CD4-positive, CD25-positive, alpha-beta regulatory T cell (primary cell): ENCODE data around the gene HBA2. TPM values are rescaled to one million over a fixed set of nuclear protein-coding genes. Genes with fewer than 3 reads are reported as not detected.
"Not testable (repeated sequence)": the region's sequence is repeated elsewhere in the genome, so short reads cannot be mapped to it uniquely, and the experiment has no call there.

Source experiments
- ATAC-seq, 2 donors: fragments of 150-1000 bp; cut with Tn5 transposase; one replicate each; pipeline ENCODE4 v1.10.0; 2021; ENCODE audit warnings: low read depth in 2 of 2, moderate number of reproducible peaks in 2 of 2, moderate library complexity in 1 of 2
- DNase-seq, 3 donors: peaks; one replicate each; pipeline versions ENCODE4 v3.0.0 to v3.0.0-alpha.2; 2012 to 2022; ENCODE audit warnings: mixed read lengths in 1 of 3
- H3K27ac ChIP-seq: one replicate; pipeline ENCODE4 v1.7.0; 2013; ENCODE audit warnings: mild to moderate bottlenecking, low read length; ENCODE audit not compliant: insufficient read depth, poor library complexity, severe bottlenecking
- H3K27me3 ChIP-seq: one replicate; pipeline ENCODE4 v1.7.0; 2013; ENCODE audit warnings: low read length; ENCODE audit not compliant: control insufficient read depth, insufficient read depth
- H3K36me3 ChIP-seq: one replicate; pipeline ENCODE4 v1.7.0; 2013; ENCODE audit warnings: mild to moderate bottlenecking, low read length, moderate library complexity; ENCODE audit not compliant: control insufficient read depth, insufficient read depth
- H3K4me1 ChIP-seq: 2 replicates; pipeline ENCODE4 v1.7.0; 2013; ENCODE audit warnings: mild to moderate bottlenecking, low read length; ENCODE audit not compliant: insufficient read depth, control insufficient read depth, poor library complexity, severe bottlenecking
- H3K4me3 ChIP-seq: one replicate; pipeline ENCODE4 v1.7.0; 2013; ENCODE audit warnings: low read depth, mild to moderate bottlenecking, low read length, moderate library complexity
- H3K9me3 ChIP-seq, 2 experiments: 1 replicate in 1 of 2; 2 replicates in 1 of 2; pipeline ENCODE4 v1.7.0; 2013; ENCODE audit warnings: low read length in 2 of 2, mild to moderate bottlenecking in 1 of 2, moderate library complexity in 1 of 2; ENCODE audit not compliant: control insufficient read depth in 2 of 2
- H3K27ac Mint-ChIP-seq, 3 donors: one replicate each; pipeline ENCODE4 v1.8.0; 2020 to 2022; ENCODE audit warnings: mild to moderate bottlenecking in 3 of 3, mixed read lengths in 3 of 3, moderate library complexity in 2 of 3
- H3K27me3 Mint-ChIP-seq: one replicate; pipeline ENCODE4 v1.8.0; 2022; ENCODE audit warnings: mild to moderate bottlenecking, mixed read lengths
- H3K36me3 Mint-ChIP-seq: one replicate; pipeline ENCODE4 v1.8.0; 2020; ENCODE audit warnings: mixed read lengths
- H3K4me1 Mint-ChIP-seq, 4 donors: one replicate each; pipeline ENCODE4 v1.8.0; 2020 to 2022; ENCODE audit warnings: mixed read lengths in 4 of 4, mild to moderate bottlenecking in 1 of 4
- H3K4me3 Mint-ChIP-seq, 4 donors: one replicate each; pipeline ENCODE4 v1.8.0; 2020 to 2022; ENCODE audit warnings: mild to moderate bottlenecking in 4 of 4, mixed read lengths in 4 of 4, moderate library complexity in 3 of 4
- H3K9me3 Mint-ChIP-seq, 7 donors: one replicate each; pipeline ENCODE4 v1.8.0; 2020 to 2022; ENCODE audit warnings: mixed read lengths in 7 of 7, mild to moderate bottlenecking in 3 of 7, moderate library complexity in 2 of 7
- polyA plus RNA-seq, 4 donors: library from polyadenylated mRNA; unstranded; fragments of 300-500 nt; fragmentation: Illumina TruSeq; gene quantifications; one replicate each; pipeline ENCODE4 v1.2.3, GENCODE V29; 2021
- total RNA-seq: library from RNA; stranded (reverse); gene quantifications from one replicate; pipeline ENCODE4 v1.2.3, GENCODE V29; 2022

Gene HBA2
- total and polyA plus RNA-seq, 5 donors from 2014 or later, result 0.41 to 1.2 (median 0.93) TPM; not detected in 1

GRCh38 chr16:164827-165538 lies 7.7 kb upstream of the HBA2 start:
- H3K9me3 Mint-ChIP-seq, result no peaks in the 10 kb centered on the region
- Histone ChIP-seq H3K27me3 (peaks cover 4% of the 10 kb centered on the region), H3K4me1 (peaks cover 14% of the 10 kb centered on the region), H3K27ac (no peak overlapping the region), H3K9me3 (no peaks in the 10 kb centered on the region), H3K4me3 (no peak overlapping the region), H3K36me3 (no peaks in the 10 kb centered on the region)
- DNase-seq (no peak), ATAC-seq (no peak)
- no peaks in the 10 kb centered on the region for H3K36me3 Mint-ChIP-seq
- peaks cover 57% of the 10 kb centered on the region for H3K27me3 Mint-ChIP-seq
- no peak overlapping the region for H3K27ac Mint-ChIP-seq
- H3K4me1 Mint-ChIP-seq, result peaks cover 0 to 6% (median 0%) of the 10 kb centered on the region in 4 donors
- peak overlapping the region in 2 of 4 donors; percentile 22 to 54 for H3K4me3 Mint-ChIP-seq

- Mint-ChIP-seq H3K4me1 (peaks cover 0 to 9% (median 0%) of the 10 kb centered on the region in 4 donors), H3K36me3 (no peaks in the 10 kb centered on the region), H3K9me3 (no peaks in the 10 kb centered on the region), H3K27me3 (peaks cover 64% of the 10 kb centered on the region), H3K27ac (no peak within 1 kb of the TSS), H3K4me3 (peak within 1 kb of the TSS in 3 of 4 donors; percentile 22 to 77 (median 51))
- Histone ChIP-seq H3K36me3 (no peaks in the 10 kb centered on the region), H3K9me3 (no peaks in the 10 kb centered on the region), H3K4me3 (no peak within 1 kb of the TSS), H3K4me1 (peaks cover 14% of the 10 kb centered on the region), H3K27me3 (peaks cover 5% of the 10 kb centered on the region), H3K27ac (no peak within 1 kb of the TSS)
- no peak for ATAC-seq
- no peak for DNase-seq
These were observed 6.9 kb upstream of the HBA2 start, which contains the start of gene HBM for GRCh38 chr16:165539-166374. TSS of gene HBM (plus strand) at chr16:165978. CDS start at chr16:165998, 20 bp downstream.

- peaks cover 7% of the 10 kb centered on the region for H3K27me3 ChIP-seq
- Mint-ChIP-seq H3K27me3 (peaks cover 66% of the 10 kb centered on the region), H3K27ac (no peak overlapping the region), H3K36me3 (no peaks in the 10 kb centered on the region), H3K4me1 (peaks cover 0 to 9% (median 0%) of the 10 kb centered on the region in 4 donors), H3K4me3 (peak overlapping the region in 1 of 4 donors; percentile 41), H3K9me3 (no peaks in the 10 kb centered on the region)
- H3K4me3 ChIP-seq, result no peak overlapping the region
- peaks cover 14% of the 10 kb centered on the region for H3K4me1 ChIP-seq
- H3K9me3 ChIP-seq, result no peaks in the 10 kb centered on the region
- H3K36me3 ChIP-seq, result no peaks in the 10 kb centered on the region
- no peak overlapping the region for H3K27ac ChIP-seq
- DNase-seq (peak in 1 of 3 donors; percentile 16), ATAC-seq (no peak)
These were observed 6.1 kb upstream of the HBA2 start for GRCh38 chr16:166375-167121.

- H3K4me1 ChIP-seq, result peaks cover 14% of the 10 kb centered on the region
- Mint-ChIP-seq H3K36me3 (no peaks in the 10 kb centered on the region), H3K27ac (no peak overlapping the region), H3K27me3 (peaks cover 65% of the 10 kb centered on the region), H3K4me1 (peaks cover 0 to 9% (median 0%) of the 10 kb centered on the region in 4 donors), H3K4me3 (peak overlapping the region in 2 of 4 donors; percentile 13 to 41), H3K9me3 (peaks cover 0 to 2% (median 0%) of the 10 kb centered on the region in 7 donors)
- H3K4me3 ChIP-seq, result no peak overlapping the region
- no peak for ATAC-seq
- no peak for DNase-seq
- H3K27me3 ChIP-seq, result peaks cover 7% of the 10 kb centered on the region
- no peak overlapping the region for H3K27ac ChIP-seq
- H3K36me3 ChIP-seq, result no peaks in the 10 kb centered on the region
- no peaks in the 10 kb centered on the region for H3K9me3 ChIP-seq
These were observed 5.5 kb upstream of the HBA2 start for GRCh38 chr16:167122-167690.

GRCh38 chr16:168424-168823 lies 4.3 kb upstream of the HBA2 start:
- Histone ChIP-seq H3K4me3 (no peak overlapping the region), H3K27me3 (peaks cover 7% of the 10 kb centered on the region), H3K27ac (no peak overlapping the region), H3K9me3 (no peaks in the 10 kb centered on the region), H3K36me3 (no peaks in the 10 kb centered on the region), H3K4me1 (peaks cover 14% of the 10 kb centered on the region)
- H3K4me3 Mint-ChIP-seq, result peak overlapping the region in 1 of 4 donors; percentile 19
- H3K4me1 Mint-ChIP-seq, result peaks cover 0 to 9% (median 0%) of the 10 kb centered on the region in 4 donors
- H3K9me3 Mint-ChIP-seq, result peaks cover 0 to 2% (median 0%) of the 10 kb centered on the region in 7 donors
- ATAC-seq (no peak), DNase-seq (no peak)
- H3K27me3 Mint-ChIP-seq, result peaks cover 58% of the 10 kb centered on the region
- no peaks in the 10 kb centered on the region for H3K36me3 Mint-ChIP-seq
- H3K27ac Mint-ChIP-seq, result no peak overlapping the region

GRCh38 chr16:169014-169413 lies 3.7 kb upstream of the HBA2 start:
- DNase-seq (no peak), ATAC-seq (no peak)
- peaks cover 0 to 9% (median 0%) of the 10 kb centered on the region in 4 donors for H3K4me1 Mint-ChIP-seq
- Histone ChIP-seq H3K27me3 (peaks cover 7% of the 10 kb centered on the region), H3K4me3 (no peak overlapping the region), H3K36me3 (no peaks in the 10 kb centered on the region), H3K27ac (no peak overlapping the region), H3K4me1 (peaks cover 14% of the 10 kb centered on the region), H3K9me3 (no peaks in the 10 kb centered on the region)
- H3K27me3 Mint-ChIP-seq, result peaks cover 62% of the 10 kb centered on the region
- H3K9me3 Mint-ChIP-seq, result peaks cover 0 to 2% (median 0%) of the 10 kb centered on the region in 7 donors
- no peak overlapping the region for H3K27ac Mint-ChIP-seq
- no peaks in the 10 kb centered on the region for H3K36me3 Mint-ChIP-seq
- no peak overlapping the region for H3K4me3 Mint-ChIP-seq

- DNase-seq, H3K36me3 ChIP-seq, H3K36me3 Mint-ChIP-seq, H3K4me3 ChIP-seq, H3K9me3 ChIP-seq, ATAC-seq, H3K27ac Mint-ChIP-seq, H3K27ac ChIP-seq, H3K27me3 ChIP-seq, H3K9me3 Mint-ChIP-seq, H3K4me3 Mint-ChIP-seq: not testable (repeated sequence)
- peaks cover 12% of the 10 kb centered on the region for H3K4me1 ChIP-seq
- Mint-ChIP-seq H3K4me1 (peaks cover 0 to 14% (median 3%) of the 10 kb centered on the region in 4 donors), H3K27me3 (peaks cover 73% of the 10 kb centered on the region)
These were observed 2.6 kb upstream of the HBA2 start for GRCh38 chr16:170088-170507.
